ENCODE measurements around the gene ZBTB18.

DNA sequence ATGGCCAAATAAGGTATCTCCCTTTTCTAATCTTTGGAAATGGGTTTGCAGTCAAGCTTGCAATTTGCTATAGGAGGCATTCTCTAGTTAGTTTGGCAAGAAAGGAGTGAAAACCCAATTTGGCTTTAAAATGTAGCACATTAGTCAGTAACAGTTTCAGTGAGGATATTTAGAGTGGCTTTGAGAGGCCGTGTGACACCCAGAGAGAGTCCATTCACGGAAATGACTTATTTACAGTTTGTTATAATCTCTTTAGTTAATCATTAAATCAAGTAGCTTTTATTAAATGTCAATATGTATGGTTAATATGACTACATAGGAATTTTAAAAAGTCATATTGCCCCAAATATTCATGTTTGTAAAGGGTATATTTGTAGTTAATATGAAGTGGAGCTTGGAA, 9.6 kb downstream of the ZBTB18 start:
- TF ChIP-seq, protein P1, sequence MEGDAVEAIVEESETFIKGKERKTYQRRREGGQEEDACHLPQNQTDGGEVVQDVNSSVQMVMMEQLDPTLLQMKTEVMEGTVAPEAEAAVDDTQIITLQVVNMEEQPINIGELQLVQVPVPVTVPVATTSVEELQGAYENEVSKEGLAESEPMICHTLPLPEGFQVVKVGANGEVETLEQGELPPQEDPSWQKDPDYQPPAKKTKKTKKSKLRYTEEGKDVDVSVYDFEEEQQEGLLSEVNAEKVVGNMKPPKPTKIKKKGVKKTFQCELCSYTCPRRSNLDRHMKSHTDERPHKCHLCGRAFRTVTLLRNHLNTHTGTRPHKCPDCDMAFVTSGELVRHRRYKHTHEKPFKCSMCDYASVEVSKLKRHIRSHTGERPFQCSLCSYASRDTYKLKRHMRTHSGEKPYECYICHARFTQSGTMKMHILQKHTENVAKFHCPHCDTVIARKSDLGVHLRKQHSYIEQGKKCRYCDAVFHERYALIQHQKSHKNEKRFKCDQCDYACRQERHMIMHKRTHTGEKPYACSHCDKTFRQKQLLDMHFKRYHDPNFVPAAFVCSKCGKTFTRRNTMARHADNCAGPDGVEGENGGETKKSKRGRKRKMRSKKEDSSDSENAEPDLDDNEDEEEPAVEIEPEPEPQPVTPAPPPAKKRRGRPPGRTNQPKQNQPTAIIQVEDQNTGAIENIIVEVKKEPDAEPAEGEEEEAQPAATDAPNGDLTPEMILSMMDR (IDR thresholded peaks at IDR 0.05; ENCODE audit: insufficient read depth, low read length, poor library complexity, severe bottlenecking) = no peak
- TF ChIP-seq EZH2phosphoT487 (conservative IDR thresholded peaks at IDR 0.05; ENCODE audit: low read length) = no peak
